Stimulated activated CD4-positive, alpha-beta T cell treated with anti-CD3 and anti-CD28 coated beads, Interleukin-15, amount 100 ng/mL, for 1 hour (primary cell): ENCODE results near the gene THSD4.
"Not testable (repeated sequence)": the region's sequence is repeated elsewhere in the genome, so short reads cannot be mapped to it uniquely, and the experiment has no call there.

Experiments used
- DNase-seq, 2 donors: peaks; one replicate each; pipeline ENCODE4 v3.0.0-alpha.2; 2020; ENCODE audit warnings: low read depth in 1 of 2, low spot score in 1 of 2

THSD4 gene

GRCh38 chr15:71706461-71707229 lies 591.4 kb downstream of the THSD4 start:
- no peak for DNase-seq

GRCh38 chr15:71707230-71708050 lies 592.2 kb downstream of the THSD4 start:
- no peak for DNase-seq

GRCh38 chr15:71708051-71708429 lies 592.8 kb downstream of the THSD4 start:
- DNase-seq = no peak

GRCh38 chr15:71708741-71709140 lies 593.5 kb downstream of the THSD4 start:
- DNase-seq = no peak

- DNase-seq = no peak
Observed at GRCh38 chr15:71709808-71710418, 594.6 kb downstream of the THSD4 start.

- no peak for DNase-seq
Observed at GRCh38 chr15:71712182-71712581, 596.9 kb downstream of the THSD4 start.

GRCh38 chr15:71713191-71713809 lies 598.0 kb downstream of the THSD4 start:
- no peak for DNase-seq

- no peak for DNase-seq
Observed at GRCh38 chr15:71715914-71716313, 600.6 kb downstream of the THSD4 start.

GRCh38 chr15:71716990-71717389 lies 601.7 kb downstream of the THSD4 start:
- no peak for DNase-seq

GRCh38 chr15:71718116-71718910 lies 603.0 kb downstream of the THSD4 start:
- DNase-seq = no peak

GRCh38 chr15:71723344-71723743 lies 608.1 kb downstream of the THSD4 start:
- DNase-seq = no peak

GRCh38 chr15:71725207-71725955 lies 610.1 kb downstream of the THSD4 start:
- not testable (repeated sequence) for DNase-seq

- no peak for DNase-seq
Observed at GRCh38 chr15:71728881-71729280, 613.6 kb downstream of the THSD4 start.

- no peak for DNase-seq
Observed at GRCh38 chr15:71729319-71729718, 614.0 kb downstream of the THSD4 start.

GRCh38 chr15:71730277-71731144 lies 615.2 kb downstream of the THSD4 start:
- DNase-seq = no peak

- no peak for DNase-seq
Observed at GRCh38 chr15:71732636-71733035, 617.4 kb downstream of the THSD4 start.

- no peak for DNase-seq
Observed at GRCh38 chr15:71733122-71733521, 617.9 kb downstream of the THSD4 start.

GRCh38 chr15:71734709-71735384 lies 619.6 kb downstream of the THSD4 start:
- no peak for DNase-seq

- DNase-seq = no peak
Observed at GRCh38 chr15:71735385-71735757, 620.1 kb downstream of the THSD4 start.
